BLaER1 (cell line): ENCODE data around the gene RIMKLB.
"Not testable (repeated sequence)": the region's sequence is repeated elsewhere in the genome, so short reads cannot be mapped to it uniquely, and the experiment has no call there.

ENCODE experiments used
- H3K27ac ChIP-seq: shearing (Covaris generic); formaldehyde crosslinking; 2 replicates; pipeline ENCODE4 v1.8.1; 2022
- H3K27me3 ChIP-seq: shearing (Covaris generic); formaldehyde crosslinking; 2 replicates; pipeline ENCODE4 v1.8.1; 2022
- H3K36me3 ChIP-seq: shearing (Covaris generic); formaldehyde crosslinking; 2 replicates; pipeline ENCODE4 v1.8.1; 2022
- H3K4me1 ChIP-seq: shearing (Covaris generic); formaldehyde crosslinking; 2 replicates; pipeline ENCODE4 v1.8.1; 2022
- H3K4me2 ChIP-seq: shearing (Covaris generic); formaldehyde crosslinking; 2 replicates; pipeline ENCODE4 v1.8.1; 2022
- H3K4me3 ChIP-seq: shearing (Covaris generic); formaldehyde crosslinking; 2 replicates; pipeline ENCODE4 v1.8.1; 2022
- H3K9ac ChIP-seq: shearing (Covaris generic); formaldehyde crosslinking; 2 replicates; pipeline ENCODE4 v1.8.1; 2022
- H3K9me3 ChIP-seq: shearing (Covaris generic); formaldehyde crosslinking; 2 replicates; pipeline ENCODE4 v1.8.1; 2022
- H4K20me1 ChIP-seq: shearing (Covaris generic); formaldehyde crosslinking; 2 replicates; pipeline ENCODE4 v1.8.1; 2022
- Cebpa-rat ChIP-seq: shearing (Covaris generic); IDR thresholded peaks from 2 replicates; pipeline ENCODE4 v1.8.1; 2022

The RIMKLB gene

GRCh38 chr12:8818526-8818925, 120.7 kb downstream of the RIMKLB start:
- H4K20me1 ChIP-seq: no peaks in the 10 kb centered on the region
- H3K36me3 ChIP-seq: no peaks in the 10 kb centered on the region
- no peak overlapping the region for H3K27ac ChIP-seq
- H3K4me1 ChIP-seq: no peaks in the 10 kb centered on the region
- no peak overlapping the region for H3K9ac ChIP-seq
- H3K4me3 ChIP-seq: no peak overlapping the region
- no peak overlapping the region for H3K4me2 ChIP-seq
- no peaks in the 10 kb centered on the region for H3K27me3 ChIP-seq
- H3K9me3 ChIP-seq: no peaks in the 10 kb centered on the region
- TF ChIP-seq Cebpa-rat: no peak

GRCh38 chr12:8819666-8819980, 121.8 kb downstream of the RIMKLB start:
- Histone ChIP-seq H4K20me1 (no peaks in the 10 kb centered on the region), H3K27me3 (no peaks in the 10 kb centered on the region), H3K9me3 (no peaks in the 10 kb centered on the region), H3K4me2 (no peak overlapping the region), H3K36me3 (no peaks in the 10 kb centered on the region), H3K9ac (no peak overlapping the region), H3K4me1 (no peaks in the 10 kb centered on the region), H3K27ac (no peak overlapping the region), H3K4me3 (no peak overlapping the region)
- TF ChIP-seq Cebpa-rat: no peak

- not testable (repeated sequence) for H3K4me2 ChIP-seq, H3K4me1 ChIP-seq, H4K20me1 ChIP-seq, H3K27me3 ChIP-seq, H3K36me3 ChIP-seq, H3K9me3 ChIP-seq, H3K9ac ChIP-seq, H3K27ac ChIP-seq, H3K4me3 ChIP-seq
Measured at GRCh38 chr12:8820676-8821407, 123.1 kb downstream of the RIMKLB start.

GRCh38 chr12:8821591-8821990, 123.8 kb downstream of the RIMKLB start:
- Histone ChIP-seq H3K36me3 (no peaks in the 10 kb centered on the region), H3K27ac (no peak overlapping the region), H3K9ac (no peak overlapping the region), H3K4me3 (no peak overlapping the region), H4K20me1 (no peaks in the 10 kb centered on the region), H3K9me3 (peaks cover 9% of the 10 kb centered on the region), H3K4me2 (no peak overlapping the region), H3K27me3 (no peaks in the 10 kb centered on the region), H3K4me1 (no peaks in the 10 kb centered on the region)
- TF ChIP-seq Cebpa-rat: no peak

- Histone ChIP-seq H3K4me3 (no peak within 1 kb of the TSS), H3K27me3 (no peaks in the 10 kb centered on the region), H3K4me2 (no peak within 1 kb of the TSS), H4K20me1 (no peaks in the 10 kb centered on the region), H3K27ac (no peak within 1 kb of the TSS), H3K4me1 (no peaks in the 10 kb centered on the region), H3K9ac (no peak within 1 kb of the TSS), H3K9me3 (peaks cover 14% of the 10 kb centered on the region), H3K36me3 (no peaks in the 10 kb centered on the region)
- TF ChIP-seq Cebpa-rat: no peak
Measured at GRCh38 chr12:8822298-8822697, 124.5 kb downstream of the RIMKLB start, which contains the start of gene A2ML1. A2ML1 (plus strand) TSS chr12:8822621; CDS start chr12:8822652, 31 bp downstream.

- Histone ChIP-seq H3K9me3 (peaks cover 14% of the 10 kb centered on the region), H3K9ac (no peak overlapping the region), H3K4me2 (no peak overlapping the region), H3K27ac (no peak overlapping the region), H3K36me3 (no peaks in the 10 kb centered on the region), H3K27me3 (no peaks in the 10 kb centered on the region), H4K20me1 (no peaks in the 10 kb centered on the region), H3K4me1 (no peaks in the 10 kb centered on the region), H3K4me3 (no peak overlapping the region)
- no peak for TF ChIP-seq Cebpa-rat
Measured at GRCh38 chr12:8823565-8824300, 125.9 kb downstream of the RIMKLB start.

GRCh38 chr12:8827551-8828256, 129.9 kb downstream of the RIMKLB start:
- H3K36me3 ChIP-seq: no peaks in the 10 kb centered on the region
- H3K4me1 ChIP-seq: no peaks in the 10 kb centered on the region
- no peaks in the 10 kb centered on the region for H3K27me3 ChIP-seq
- H3K4me2 ChIP-seq: no peak overlapping the region
- H3K4me3 ChIP-seq: no peak overlapping the region
- no peak overlapping the region for H3K27ac ChIP-seq
- TF ChIP-seq Cebpa-rat: no peak
- H3K9me3 ChIP-seq: peaks cover 14% of the 10 kb centered on the region
- H4K20me1 ChIP-seq: no peaks in the 10 kb centered on the region
- no peak overlapping the region for H3K9ac ChIP-seq

GRCh38 chr12:8828257-8829124, 130.7 kb downstream of the RIMKLB start:
- H3K9ac ChIP-seq: no peak overlapping the region
- H3K27me3 ChIP-seq: no peaks in the 10 kb centered on the region
- no peaks in the 10 kb centered on the region for H4K20me1 ChIP-seq
- no peaks in the 10 kb centered on the region for H3K36me3 ChIP-seq
- no peak overlapping the region for H3K4me3 ChIP-seq
- H3K4me1 ChIP-seq: no peaks in the 10 kb centered on the region
- H3K4me2 ChIP-seq: no peak overlapping the region
- H3K9me3 ChIP-seq: peaks cover 14% of the 10 kb centered on the region
- no peak for TF ChIP-seq Cebpa-rat
- no peak overlapping the region for H3K27ac ChIP-seq

GRCh38 chr12:8829125-8829518, 131.3 kb downstream of the RIMKLB start:
- Histone ChIP-seq H3K4me2 (no peak overlapping the region), H3K4me1 (no peaks in the 10 kb centered on the region), H3K9me3 (peaks cover 14% of the 10 kb centered on the region), H3K4me3 (no peak overlapping the region), H3K9ac (no peak overlapping the region), H3K27me3 (no peaks in the 10 kb centered on the region), H3K36me3 (no peaks in the 10 kb centered on the region), H3K27ac (no peak overlapping the region), H4K20me1 (no peaks in the 10 kb centered on the region)
- no peak for TF ChIP-seq Cebpa-rat
